Measurements from ENCODE around the gene BIN2.

- no peak for TF ChIP-seq EZH2 (IDR thresholded peaks at IDR 0.05)
- TF ChIP-seq POLR2AphosphoS5 (IDR thresholded peaks at IDR 0.05; ENCODE audit: borderline replicate concordance, low read depth, low read length), result peak; percentile 33; the same call in 1 of the 2 replicates
Observed at GRCh38 chr12:51247523-51248206, 76.3 kb downstream of the BIN2 start.
